Measurements from ENCODE around the gene SORBS2. TPM values are rescaled to one million over a fixed set of nuclear protein-coding genes. Genes with fewer than 3 reads are reported as not detected.

SORBS2 gene
- total and polyA plus RNA-seq, 2 of the 8 experiments (the other 6 are each of a cell fraction or from before 2014, with no cell fraction given): 73.0 to 87.1 TPM

- WGBS, 2 experiments (ENCODE audit: extremely low coverage in 1 of 2, insufficient coverage in 1 of 2, insufficient read length in 1 of 2, insufficient replicate concordance in 2 of 2, low coverage in 1 of 2, low lambda C conversion rate in 2 of 2, missing lambda C conversion rate in 1 of 2): 91% methylated on average over 9 of the region's 9 CpGs; no CpG with 5 or more reads in 1 of the 2 experiments
- no peak overlapping the region for H3K4ac ChIP-seq (replicated peaks; ENCODE audit: insufficient read length, low read depth, low read length)
- H4K20me1 ChIP-seq (replicated peaks in 1 of 2; ENCODE audit: control insufficient read depth in 1 of 2, insufficient read depth in 2 of 2, low read length in 2 of 2): no peaks in the 10 kb centered on the region
- no peaks in the 10 kb centered on the region for H3K36me3 ChIP-seq (ENCODE audit: control insufficient read depth in 2 of 4, insufficient read depth in 4 of 4, low read length in 3 of 4)
- no peak overlapping the region for H2BK5ac ChIP-seq (ENCODE audit: low read depth, low read length)
- no peak overlapping the region for H3K4me2 ChIP-seq (ENCODE audit: insufficient read depth in 1 of 2, low read depth in 2 of 2, low read length in 2 of 2)
- H4K91ac ChIP-seq (replicated peaks; ENCODE audit: insufficient read length, low read length): no peak overlapping the region
- H4K5ac ChIP-seq (ENCODE audit: insufficient read length, low read depth, low read length): no peak overlapping the region
- H3K56ac ChIP-seq (replicated peaks; ENCODE audit: insufficient read length, low read depth, low read length): no peak overlapping the region
- H3K79me1 ChIP-seq (ENCODE audit: low read depth, low read length): no peaks in the 10 kb centered on the region
- H3K4me1 ChIP-seq (replicated peaks in 1 of 4; ENCODE audit: control insufficient read depth in 3 of 4, insufficient read depth in 4 of 4, low read length in 3 of 4): peaks cover 2 to 8% (median 6%) of the 10 kb centered on the region in 4 experiments; a peak in 6 of 7 replicates
- no peak overlapping the region for H4K8ac ChIP-seq (ENCODE audit: extremely low read depth, insufficient read depth, low read length)
- no peaks in the 10 kb centered on the region for H3K79me2 ChIP-seq (ENCODE audit: control insufficient read depth in 1 of 2, insufficient read depth in 2 of 2, low read length in 2 of 2)
- H3K23me2 ChIP-seq (ENCODE audit: low read depth, low read length): no peaks in the 10 kb centered on the region
- H3K14ac ChIP-seq (ENCODE audit: insufficient read length): no peak overlapping the region
- H2BK15ac ChIP-seq (ENCODE audit: low read length): no peak overlapping the region
- ChIA-PET POLR2A (ENCODE audit: partially characterized antibody) (interaction anchor here (2.0 kb wide), 1 partner anchor 11 kb away, joined by 4 read pairs; no protein-coding TSS in a partner anchor), CTCF (ENCODE audit: partially characterized antibody) (interaction anchor here (0.6 to 1.1 kb wide), 4 partner anchors 13 to 461 kb away, joined by 3 read pairs; no protein-coding TSS in a partner anchor)
- H2AFZ ChIP-seq (ENCODE audit: low read length): no peak overlapping the region
- no peak overlapping the region for H3K9ac ChIP-seq (replicated peaks in 1 of 4; ENCODE audit: extremely low read depth in 1 of 4, low read depth in 3 of 4, low read length in 3 of 4)
- no peak overlapping the region for H3K27ac ChIP-seq (ENCODE audit: low read depth, low read length)
- no peak overlapping the region for H2BK120ac ChIP-seq (replicated peaks; ENCODE audit: low read depth, low read length)
- H2AK5ac ChIP-seq (ENCODE audit: low read depth, low read length): no peak overlapping the region
- TF ChIP-seq EP300 (IDR thresholded peaks at IDR 0.05; ENCODE audit: borderline replicate concordance in 1 of 2, low read depth in 2 of 2, low read length in 2 of 2) (no peak), E2F6 (IDR thresholded peaks at IDR 0.05) (no peak)
- 0 out of 4 replicates have a peak, but pooled peaks cover 0 to 2% of the 10 kb centered on the region in 2 experiments for H3K9me3 ChIP-seq (ENCODE audit: insufficient read depth in 2 of 2, low read depth in 1 of 2, low read length in 1 of 2)
- H2BK20ac ChIP-seq (ENCODE audit: low read length): no peak overlapping the region
- no peak overlapping the region for H2BK12ac ChIP-seq (ENCODE audit: low read depth, low read length)
- H3K4me3 ChIP-seq (ENCODE audit: extremely low read depth in 1 of 4, insufficient read depth in 2 of 4, low read depth in 3 of 4, low read length in 4 of 4): no peak overlapping the region
- FAIRE-seq (no peak), DNase-seq (ENCODE audit: low read depth in 1 of 2, low spot score in 2 of 2) (no peak)
- no peak overlapping the region for H3K18ac ChIP-seq (ENCODE audit: extremely low read depth, low read length)
- no peak overlapping the region for H3K23ac ChIP-seq (ENCODE audit: insufficient read length)
- H3K27me3 ChIP-seq (replicated peaks in 1 of 4; ENCODE audit: control insufficient read depth in 3 of 4, extremely low read depth in 1 of 4, insufficient read depth in 3 of 4, low read length in 3 of 4): no peaks in the 10 kb centered on the region
These were observed 235.6 kb downstream of the SORBS2 start for GRCh38 chr4:185576314-185576961.
